ENCODE results near the gene PREX1.

Gene PREX1

DNA sequence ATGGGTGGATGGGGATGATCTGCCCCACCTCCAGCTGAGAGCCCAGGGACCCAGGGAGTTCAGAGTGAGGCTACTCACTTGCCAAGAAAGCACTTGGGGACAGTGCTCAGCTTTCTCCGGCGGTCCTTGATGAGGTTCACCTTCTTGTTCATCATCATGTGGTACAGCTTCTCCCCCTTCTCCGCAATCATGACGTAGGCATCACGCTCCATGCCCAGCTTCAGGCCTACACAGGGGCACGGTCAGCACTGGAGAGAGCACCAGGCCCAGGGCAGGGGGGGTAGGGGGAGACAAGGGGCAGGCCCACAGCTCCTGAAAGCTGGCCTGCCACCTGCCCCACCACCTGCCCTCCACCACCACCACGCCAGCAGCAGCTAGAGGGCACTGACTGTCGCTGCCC is 139.2 kb downstream of the PREX1 start:
- no peak for DNase-seq (ENCODE audit: low read depth)
- no peak overlapping the region for H3K4me3 ChIP-seq (replicated peaks; ENCODE audit: low read depth, low read length)
- no peak for TF ChIP-seq CTCF (IDR thresholded peaks at IDR 0.05; ENCODE audit: low read length, missing control alignments)

DNA sequence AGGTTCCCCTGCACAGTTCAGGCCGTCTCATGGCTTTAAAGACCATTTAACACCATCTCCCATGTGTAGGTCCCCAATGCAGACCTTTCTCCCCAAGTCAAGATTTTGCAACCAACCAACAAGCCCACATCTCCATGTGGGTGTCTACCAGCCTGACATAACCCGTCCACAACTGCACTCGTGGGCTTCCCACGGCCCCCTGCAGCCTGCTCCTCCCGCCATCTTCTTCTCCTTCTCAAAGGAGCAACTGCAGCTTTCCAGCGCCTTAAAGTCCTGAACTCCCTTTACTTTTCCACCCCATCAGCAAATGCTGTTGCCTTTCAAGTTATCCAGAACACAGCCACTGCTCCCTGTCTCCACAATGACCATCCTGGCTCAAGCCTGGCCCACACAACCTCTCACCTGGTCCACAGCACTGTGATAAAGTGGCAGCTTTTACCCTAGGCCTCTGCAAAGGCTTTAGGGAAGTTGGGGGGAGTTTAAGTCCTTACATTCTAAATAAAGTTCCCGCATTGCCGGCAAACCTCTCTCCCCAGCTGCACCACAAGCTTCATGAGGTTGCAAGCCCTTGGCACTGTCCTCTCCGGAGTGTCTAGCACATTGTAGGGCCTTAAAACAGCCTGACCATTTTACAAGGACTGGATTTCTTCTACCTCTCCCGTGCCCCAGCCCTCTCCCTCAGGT is 140.5 kb downstream of the PREX1 start:
- H3K4me3 ChIP-seq (replicated peaks; ENCODE audit: low read depth, low read length), result no peak overlapping the region
- TF ChIP-seq CTCF (IDR thresholded peaks at IDR 0.05; ENCODE audit: low read length, missing control alignments), result no peak
- no peak for DNase-seq (ENCODE audit: low read depth)

DNA sequence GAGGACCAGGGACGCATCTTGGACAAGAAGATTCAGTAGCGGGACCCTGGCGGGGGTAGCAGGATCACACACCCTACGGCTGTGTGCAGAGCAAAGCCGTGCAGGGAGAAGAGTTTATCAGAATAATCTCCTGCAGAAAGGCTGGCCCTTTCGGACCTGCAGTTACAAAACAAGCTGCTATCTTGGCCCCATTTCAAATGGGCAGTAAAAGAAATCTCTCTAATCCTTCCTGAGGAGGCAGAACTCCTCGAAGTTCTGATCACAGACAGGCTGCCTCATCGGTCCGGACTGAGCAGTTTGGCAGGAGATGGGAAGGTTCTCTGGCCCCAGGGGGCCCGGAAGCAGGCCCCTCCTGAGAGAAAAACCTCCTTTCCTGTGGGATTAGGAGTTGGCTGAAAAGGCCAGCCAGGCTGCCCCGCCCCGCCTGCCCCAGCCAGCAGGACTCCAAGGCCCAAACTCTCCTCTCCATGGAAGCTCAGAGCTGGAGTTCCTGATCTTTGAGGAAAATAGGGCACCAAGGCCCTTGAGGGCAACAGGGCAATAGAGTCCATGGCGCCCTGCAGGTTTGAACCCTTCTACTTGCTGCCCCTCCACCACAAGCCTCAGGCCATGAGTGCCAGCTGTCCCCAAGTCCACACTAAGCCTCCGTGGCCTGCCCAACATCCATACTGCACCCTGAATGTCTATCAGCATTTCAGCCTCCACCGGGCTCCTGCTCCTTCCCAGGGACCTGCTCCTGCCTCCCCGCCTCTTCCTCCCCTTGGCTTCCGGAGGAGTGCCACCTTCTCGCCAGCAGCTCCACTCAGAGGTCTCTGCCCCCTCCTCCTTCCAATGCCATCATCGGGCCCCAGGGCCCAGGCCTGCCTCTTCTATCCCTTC is 141.3 kb downstream of the PREX1 start:
- peak; percentile 78 for DNase-seq (ENCODE audit: low read depth)

GRCh38 chr20:48685300-48685699 is 142.5 kb downstream of the PREX1 start:
- no peak for TF ChIP-seq CTCF (IDR thresholded peaks at IDR 0.05; ENCODE audit: low read length, missing control alignments)
- H3K4me3 ChIP-seq (replicated peaks; ENCODE audit: low read depth, low read length), result no peak overlapping the region
- no peak for DNase-seq (ENCODE audit: low read depth)

More for the DNA sequence above, 141.3 kb downstream of the PREX1 start:
- no peak overlapping the region for H3K4me3 ChIP-seq (replicated peaks; ENCODE audit: low read depth, low read length)
- no peak for TF ChIP-seq CTCF (IDR thresholded peaks at IDR 0.05; ENCODE audit: low read length, missing control alignments)

GRCh38 chr20:48684501-48685041 is 143.2 kb downstream of the PREX1 start:
- TF ChIP-seq CTCF (IDR thresholded peaks at IDR 0.05; ENCODE audit: low read length, missing control alignments), result no peak
- no peak overlapping the region for H3K4me3 ChIP-seq (replicated peaks; ENCODE audit: low read depth, low read length)
- DNase-seq (ENCODE audit: low read depth), result no peak

DNA sequence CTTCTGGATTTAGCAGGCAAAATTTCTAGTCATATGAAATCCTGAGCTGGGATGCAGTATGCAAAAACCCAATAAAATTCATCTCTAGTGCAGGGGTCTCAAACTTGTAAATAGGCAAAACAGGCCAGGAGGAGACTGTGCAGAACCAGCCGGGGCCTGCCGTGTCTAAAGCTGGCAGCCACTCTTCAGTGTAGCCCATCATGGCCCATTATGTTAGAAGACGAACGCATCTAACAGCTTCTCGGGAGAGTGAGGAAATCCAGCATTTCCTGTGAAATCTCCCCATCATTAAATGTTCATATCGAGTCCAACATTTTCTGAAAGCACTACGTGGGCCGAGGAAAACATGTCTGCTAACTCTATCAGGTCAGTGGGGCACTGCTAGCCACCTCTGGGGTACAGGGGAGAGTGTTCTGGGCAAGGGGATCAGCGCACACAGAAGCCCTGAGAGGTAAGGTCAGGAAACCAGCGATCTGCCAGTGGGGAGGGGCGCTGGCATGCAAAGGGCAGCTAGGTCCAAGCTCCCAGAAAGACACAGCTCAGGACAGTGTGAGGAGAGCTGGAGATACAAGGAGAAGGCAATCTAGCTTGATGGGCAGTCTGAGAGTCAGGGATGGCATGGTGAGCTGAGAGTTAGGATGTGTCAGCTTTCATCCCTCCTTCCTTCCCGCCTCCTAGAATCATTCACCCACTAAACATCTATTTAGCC is 144.2 kb downstream of the PREX1 start:
- TF ChIP-seq CTCF (IDR thresholded peaks at IDR 0.05; ENCODE audit: low read length, missing control alignments), result no peak
- no peak overlapping the region for H3K4me3 ChIP-seq (replicated peaks; ENCODE audit: low read depth, low read length)
- no peak for DNase-seq (ENCODE audit: low read depth)
